ENCODE measurements around the gene WDR64.

WDR64 gene

GRCh38 chr1:241696815-241697639, 44.9 kb downstream of the WDR64 start:
- ATAC-seq: no peak

DNA sequence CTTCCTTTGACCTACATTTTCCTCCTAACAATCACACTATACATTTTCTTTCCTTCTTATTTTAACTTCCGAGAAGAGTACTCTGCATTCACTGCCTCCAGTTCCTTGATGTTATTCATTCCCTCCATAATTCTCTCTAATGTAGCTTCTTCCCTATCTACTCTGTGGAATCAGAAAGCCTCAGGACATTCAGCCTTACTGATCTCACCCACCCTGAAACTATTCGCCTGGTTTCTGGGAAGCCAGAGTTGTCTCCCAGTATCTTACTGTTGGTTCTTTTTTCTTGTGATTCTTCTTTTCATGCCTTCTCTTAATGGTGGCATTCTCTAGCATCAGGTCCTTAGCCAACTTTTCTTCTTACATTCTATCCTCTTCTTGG, 45.5 kb downstream of the WDR64 start:
- no peak for TF ChIP-seq ZFP3 (CRISPR knock-in tag; IDR thresholded peaks at IDR 0.05)
- TF ChIP-seq GLIS3 (CRISPR knock-in tag; IDR thresholded peaks at IDR 0.05): no peak
- no peak for TF ChIP-seq ESRRG (CRISPR knock-in tag; IDR thresholded peaks at IDR 0.05)
- TF ChIP-seq ARNTL (CRISPR knock-in tag; IDR thresholded peaks at IDR 0.05; ENCODE audit: borderline replicate concordance, low read depth): no peak
- TF ChIP-seq TOX (CRISPR knock-in tag; IDR thresholded peaks at IDR 0.05; ENCODE audit: borderline replicate concordance): no peak
- TF ChIP-seq, protein P1, sequence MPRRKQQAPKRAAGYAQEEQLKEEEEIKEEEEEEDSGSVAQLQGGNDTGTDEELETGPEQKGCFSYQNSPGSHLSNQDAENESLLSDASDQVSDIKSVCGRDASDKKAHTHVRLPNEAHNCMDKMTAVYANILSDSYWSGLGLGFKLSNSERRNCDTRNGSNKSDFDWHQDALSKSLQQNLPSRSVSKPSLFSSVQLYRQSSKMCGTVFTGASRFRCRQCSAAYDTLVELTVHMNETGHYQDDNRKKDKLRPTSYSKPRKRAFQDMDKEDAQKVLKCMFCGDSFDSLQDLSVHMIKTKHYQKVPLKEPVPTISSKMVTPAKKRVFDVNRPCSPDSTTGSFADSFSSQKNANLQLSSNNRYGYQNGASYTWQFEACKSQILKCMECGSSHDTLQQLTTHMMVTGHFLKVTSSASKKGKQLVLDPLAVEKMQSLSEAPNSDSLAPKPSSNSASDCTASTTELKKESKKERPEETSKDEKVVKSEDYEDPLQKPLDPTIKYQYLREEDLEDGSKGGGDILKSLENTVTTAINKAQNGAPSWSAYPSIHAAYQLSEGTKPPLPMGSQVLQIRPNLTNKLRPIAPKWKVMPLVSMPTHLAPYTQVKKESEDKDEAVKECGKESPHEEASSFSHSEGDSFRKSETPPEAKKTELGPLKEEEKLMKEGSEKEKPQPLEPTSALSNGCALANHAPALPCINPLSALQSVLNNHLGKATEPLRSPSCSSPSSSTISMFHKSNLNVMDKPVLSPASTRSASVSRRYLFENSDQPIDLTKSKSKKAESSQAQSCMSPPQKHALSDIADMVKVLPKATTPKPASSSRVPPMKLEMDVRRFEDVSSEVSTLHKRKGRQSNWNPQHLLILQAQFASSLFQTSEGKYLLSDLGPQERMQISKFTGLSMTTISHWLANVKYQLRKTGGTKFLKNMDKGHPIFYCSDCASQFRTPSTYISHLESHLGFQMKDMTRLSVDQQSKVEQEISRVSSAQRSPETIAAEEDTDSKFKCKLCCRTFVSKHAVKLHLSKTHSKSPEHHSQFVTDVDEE (CRISPR knock-in tag; IDR thresholded peaks at IDR 0.05): no peak
- no peak for ATAC-seq

More at GRCh38 chr1:241696815-241697639, 44.9 kb downstream of the WDR64 start:
- TF ChIP-seq ZC3H10 (CRISPR knock-in tag; IDR thresholded peaks at IDR 0.05) (no peak), ZNF70 (CRISPR knock-in tag; IDR thresholded peaks at IDR 0.05) (no peak), ZNF8 (CRISPR knock-in tag; IDR thresholded peaks at IDR 0.05) (no peak), ZNF565 (CRISPR knock-in tag; conservative IDR thresholded peaks at IDR 0.05; ENCODE audit: low read depth) (no peak), SNAI2 (CRISPR knock-in tag; IDR thresholded peaks at IDR 0.05) (no peak), CSDC2 (CRISPR knock-in tag; IDR thresholded peaks at IDR 0.05) (no peak)
- TF ChIP-seq, protein P1 (CRISPR knock-in tag; IDR thresholded peaks at IDR 0.05): no peak

GRCh38 chr1:241698177-241698576, 46.1 kb downstream of the WDR64 start:
- TF ChIP-seq PPARA (CRISPR knock-in tag; IDR thresholded peaks at IDR 0.05; ENCODE audit: borderline replicate concordance): no peak
- TF ChIP-seq ESRRG (CRISPR knock-in tag; IDR thresholded peaks at IDR 0.05): no peak
- TF ChIP-seq ISL1 (CRISPR knock-in tag; IDR thresholded peaks at IDR 0.05): no peak
- TF ChIP-seq, protein P2, sequence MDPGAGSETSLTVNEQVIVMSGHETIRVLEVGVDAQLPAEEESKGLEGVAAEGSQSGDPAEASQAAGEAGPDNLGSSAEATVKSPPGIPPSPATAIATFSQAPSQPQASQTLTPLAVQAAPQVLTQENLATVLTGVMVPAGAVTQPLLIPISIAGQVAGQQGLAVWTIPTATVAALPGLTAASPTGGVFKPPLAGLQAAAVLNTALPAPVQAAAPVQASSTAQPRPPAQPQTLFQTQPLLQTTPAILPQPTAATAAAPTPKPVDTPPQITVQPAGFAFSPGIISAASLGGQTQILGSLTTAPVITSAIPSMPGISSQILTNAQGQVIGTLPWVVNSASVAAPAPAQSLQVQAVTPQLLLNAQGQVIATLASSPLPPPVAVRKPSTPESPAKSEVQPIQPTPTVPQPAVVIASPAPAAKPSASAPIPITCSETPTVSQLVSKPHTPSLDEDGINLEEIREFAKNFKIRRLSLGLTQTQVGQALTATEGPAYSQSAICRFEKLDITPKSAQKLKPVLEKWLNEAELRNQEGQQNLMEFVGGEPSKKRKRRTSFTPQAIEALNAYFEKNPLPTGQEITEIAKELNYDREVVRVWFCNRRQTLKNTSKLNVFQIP (CRISPR knock-in tag; IDR thresholded peaks at IDR 0.05; ENCODE audit: borderline replicate concordance, low read depth): no peak
- TF ChIP-seq, protein P1 (CRISPR knock-in tag; IDR thresholded peaks at IDR 0.05): no peak
- TF ChIP-seq, protein P3, sequence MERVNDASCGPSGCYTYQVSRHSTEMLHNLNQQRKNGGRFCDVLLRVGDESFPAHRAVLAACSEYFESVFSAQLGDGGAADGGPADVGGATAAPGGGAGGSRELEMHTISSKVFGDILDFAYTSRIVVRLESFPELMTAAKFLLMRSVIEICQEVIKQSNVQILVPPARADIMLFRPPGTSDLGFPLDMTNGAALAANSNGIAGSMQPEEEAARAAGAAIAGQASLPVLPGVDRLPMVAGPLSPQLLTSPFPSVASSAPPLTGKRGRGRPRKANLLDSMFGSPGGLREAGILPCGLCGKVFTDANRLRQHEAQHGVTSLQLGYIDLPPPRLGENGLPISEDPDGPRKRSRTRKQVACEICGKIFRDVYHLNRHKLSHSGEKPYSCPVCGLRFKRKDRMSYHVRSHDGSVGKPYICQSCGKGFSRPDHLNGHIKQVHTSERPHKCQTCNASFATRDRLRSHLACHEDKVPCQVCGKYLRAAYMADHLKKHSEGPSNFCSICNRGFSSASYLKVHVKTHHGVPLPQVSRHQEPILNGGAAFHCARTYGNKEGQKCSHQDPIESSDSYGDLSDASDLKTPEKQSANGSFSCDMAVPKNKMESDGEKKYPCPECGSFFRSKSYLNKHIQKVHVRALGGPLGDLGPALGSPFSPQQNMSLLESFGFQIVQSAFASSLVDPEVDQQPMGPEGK (CRISPR knock-in tag; IDR thresholded peaks at IDR 0.05; ENCODE audit: borderline replicate concordance): no peak
- TF ChIP-seq ZNF565 (CRISPR knock-in tag; conservative IDR thresholded peaks at IDR 0.05; ENCODE audit: low read depth): no peak
- TF ChIP-seq ZFP30 (CRISPR knock-in tag; IDR thresholded peaks at IDR 0.05): no peak
- no peak for ATAC-seq
